Raji (cell line): Measurements from ENCODE around the gene ANOS1.

Experiments used
- POLR2A ChIP-seq: IDR thresholded peaks from 2 replicates; pipeline ENCODE4 v1.6.1; 2011; ENCODE audit warnings: low read depth, low read length, control low read depth; ENCODE audit not compliant: insufficient read depth

Gene ANOS1

DNA sequence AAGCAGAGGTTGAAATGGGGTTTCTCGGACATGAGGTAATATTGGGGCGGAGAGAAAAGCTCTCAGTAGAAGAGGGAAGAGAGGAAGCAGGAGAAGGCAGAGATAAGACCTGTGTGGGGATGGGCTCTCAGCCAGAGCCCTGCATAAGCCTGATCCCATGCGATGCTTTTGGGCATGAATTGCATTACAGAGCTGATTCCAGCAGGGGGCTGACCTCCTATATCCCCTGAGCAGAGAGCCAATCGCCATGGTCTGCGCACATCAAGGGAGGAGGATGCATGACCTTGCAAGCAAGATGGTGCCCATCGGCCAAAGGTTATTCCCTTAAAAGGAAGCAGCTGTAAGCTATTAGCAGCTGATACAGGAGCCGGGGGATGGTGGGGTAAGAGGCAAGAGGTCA, 7.6 kb downstream of the ANOS1 start:
- no peak for TF ChIP-seq POLR2A

DNA sequence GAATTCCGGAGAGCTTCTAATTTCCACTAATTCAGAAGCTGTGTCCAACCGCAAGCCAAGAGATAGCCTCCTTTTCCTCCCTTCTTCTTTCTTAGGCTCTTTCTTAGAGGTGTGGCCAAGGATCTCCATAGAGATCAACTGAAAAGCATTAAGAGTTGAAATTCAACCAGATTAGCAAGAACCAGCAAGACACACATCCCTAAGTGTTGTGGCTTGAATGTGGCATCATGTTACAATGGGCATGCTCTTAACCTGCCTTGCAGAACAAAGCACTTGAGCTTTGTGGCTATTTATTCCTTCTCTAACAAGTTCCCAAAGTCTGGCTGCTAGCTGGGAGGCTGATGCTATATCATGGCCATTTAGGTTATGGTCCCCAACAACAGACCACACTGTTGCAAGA, 10.4 kb downstream of the ANOS1 start:
- no peak for TF ChIP-seq POLR2A

DNA sequence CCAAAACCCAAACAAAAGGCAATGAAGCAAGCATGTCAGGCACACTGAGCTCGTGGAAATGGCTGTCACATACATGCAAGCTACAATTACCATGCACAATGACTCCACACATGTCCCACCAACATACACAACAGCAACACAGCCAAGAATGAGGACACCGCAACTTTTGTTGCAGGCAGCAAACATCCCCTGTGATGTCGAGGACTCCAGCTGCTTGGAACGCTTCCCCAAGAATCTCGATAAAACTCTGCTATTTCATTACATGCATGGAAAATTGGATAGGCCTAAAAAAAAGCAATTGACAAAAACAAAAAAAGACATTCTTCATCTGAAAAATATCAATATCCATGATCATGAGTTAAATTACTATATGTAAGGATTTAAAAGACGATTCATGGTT, 11.8 kb downstream of the ANOS1 start:
- TF ChIP-seq POLR2A = no peak

DNA sequence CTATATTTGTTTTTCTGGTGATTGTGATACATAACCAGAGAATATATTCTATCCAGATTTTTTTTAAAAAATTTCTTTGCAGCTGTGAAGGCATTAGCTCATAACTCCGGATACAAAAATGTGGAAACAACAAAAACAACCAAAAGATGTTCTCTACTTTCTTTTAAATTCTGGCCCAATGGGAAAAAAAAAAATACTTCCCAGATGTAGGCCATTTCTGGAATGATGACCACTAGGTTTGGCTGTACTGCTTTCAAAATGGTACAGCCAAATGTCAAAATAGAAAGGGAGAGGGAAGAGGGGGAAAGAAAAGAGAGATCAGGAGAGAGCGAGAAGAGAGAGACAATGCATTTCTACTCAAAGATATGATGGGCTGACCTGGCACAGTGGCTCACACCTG, 14.6 kb downstream of the ANOS1 start:
- no peak for TF ChIP-seq POLR2A

DNA sequence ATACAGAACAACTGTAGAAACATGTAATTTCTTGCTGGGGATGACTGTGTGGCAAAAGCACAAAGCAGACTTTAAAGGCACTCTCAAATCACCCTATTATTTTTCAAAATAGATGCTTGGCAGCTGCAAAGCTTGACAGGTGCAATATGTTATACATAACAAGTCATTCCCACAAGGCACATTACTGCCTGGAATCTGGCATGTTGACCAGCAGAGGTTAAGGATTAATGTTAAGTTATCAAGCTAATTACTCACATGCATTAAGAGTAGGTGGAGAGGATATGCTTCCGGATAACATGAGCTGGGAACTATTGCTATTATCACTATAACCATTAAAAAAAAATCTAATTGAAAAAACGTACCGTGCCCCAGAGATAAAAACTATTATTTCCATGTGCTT, 17.8 kb downstream of the ANOS1 start:
- no peak for TF ChIP-seq POLR2A

DNA sequence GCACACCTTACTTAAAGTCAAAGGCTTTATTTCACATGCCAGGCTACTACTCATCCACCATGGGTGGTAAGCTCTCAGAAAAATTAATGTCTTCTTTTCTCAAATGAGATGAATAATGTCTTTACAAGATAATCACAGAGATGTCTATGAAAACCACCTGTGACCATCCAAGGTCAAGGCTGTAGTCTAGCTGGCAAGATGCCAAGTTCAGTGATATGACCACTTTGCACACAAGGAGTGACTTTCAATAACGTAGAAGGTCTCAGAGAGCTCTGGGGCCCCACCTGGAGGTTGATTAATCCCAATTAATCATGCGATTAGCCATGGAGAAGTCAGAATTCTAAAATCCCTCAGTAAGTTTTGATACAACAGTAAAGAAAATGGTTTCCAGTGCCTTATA, 20.5 kb downstream of the ANOS1 start:
- no peak for TF ChIP-seq POLR2A

DNA sequence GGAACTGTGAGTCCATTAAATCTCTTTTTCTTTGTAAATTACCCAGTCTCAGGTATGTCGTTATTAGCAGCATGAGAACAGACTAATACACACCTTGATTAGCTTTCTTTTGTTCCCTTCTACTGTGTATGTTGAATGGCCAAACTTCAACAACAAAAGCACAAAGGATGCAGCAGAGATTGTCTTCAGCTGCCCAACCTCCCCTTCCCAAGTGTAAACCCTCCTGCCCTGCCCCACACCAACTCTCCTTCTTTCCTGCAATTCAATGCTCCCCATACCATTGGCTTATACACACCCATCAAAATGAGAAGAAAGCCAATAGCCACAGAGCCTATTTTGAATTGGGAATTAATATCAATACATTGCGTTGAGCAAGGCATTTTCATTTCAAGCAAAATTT, 27.8 kb downstream of the ANOS1 start:
- no peak for TF ChIP-seq POLR2A

DNA sequence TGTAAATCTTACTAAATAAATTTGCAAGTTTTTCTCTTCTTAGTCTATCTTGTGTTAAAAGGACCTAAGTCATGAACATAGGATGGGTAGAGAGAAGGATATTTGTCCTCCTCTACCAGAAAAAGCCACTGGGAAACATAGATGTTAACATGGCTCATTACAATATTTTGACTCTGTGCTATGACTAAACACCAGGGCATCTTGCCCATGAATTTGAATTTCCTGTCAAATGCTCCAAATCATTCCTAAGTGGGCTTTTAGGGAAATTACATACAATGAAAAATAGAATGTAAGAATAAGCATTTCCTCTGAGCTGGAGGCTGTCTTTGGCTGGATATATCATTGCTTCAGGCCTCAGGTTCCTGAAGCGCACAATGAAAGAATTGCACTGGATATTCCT, 39.1 kb downstream of the ANOS1 start:
- no peak for TF ChIP-seq POLR2A

DNA sequence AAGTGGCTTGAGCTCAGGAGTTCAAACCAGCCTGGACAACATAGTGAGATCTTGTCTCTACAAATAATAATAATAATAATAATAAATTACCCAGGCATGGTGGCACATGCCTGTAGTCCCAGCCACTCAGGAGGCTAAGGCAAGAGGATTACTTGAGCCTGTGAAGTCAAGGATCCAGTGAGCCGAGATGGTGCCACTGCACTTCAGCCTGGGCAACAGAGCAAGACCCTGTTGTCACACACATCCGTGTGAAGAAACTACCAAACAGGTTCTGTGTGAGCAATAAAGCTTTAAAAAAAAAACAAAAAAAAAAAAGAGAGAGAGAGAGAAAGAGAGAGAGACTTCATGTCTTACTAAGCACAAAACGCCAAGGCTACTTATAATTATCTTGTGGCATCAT, 42.5 kb downstream of the ANOS1 start:
- no peak for TF ChIP-seq POLR2A

DNA sequence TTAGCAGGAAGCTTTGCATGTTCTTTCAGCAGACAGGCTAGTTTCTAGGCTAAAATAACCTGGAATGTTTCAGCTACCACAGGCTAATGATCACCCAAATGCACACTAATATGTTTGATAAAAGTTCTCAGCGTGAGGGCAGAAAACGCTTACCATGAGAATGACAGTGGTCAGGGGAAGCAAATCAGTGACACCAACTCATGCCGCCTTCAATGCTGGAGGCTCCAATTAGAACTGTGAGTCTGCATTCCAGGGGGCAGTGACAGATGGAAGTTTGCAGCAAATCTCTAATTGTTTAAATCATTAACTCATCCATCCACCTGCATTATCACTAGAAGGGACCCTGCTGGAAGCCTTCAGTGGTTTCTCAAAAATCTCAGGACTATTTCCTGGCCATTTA, 43.2 kb downstream of the ANOS1 start:
- TF ChIP-seq POLR2A = no peak

DNA sequence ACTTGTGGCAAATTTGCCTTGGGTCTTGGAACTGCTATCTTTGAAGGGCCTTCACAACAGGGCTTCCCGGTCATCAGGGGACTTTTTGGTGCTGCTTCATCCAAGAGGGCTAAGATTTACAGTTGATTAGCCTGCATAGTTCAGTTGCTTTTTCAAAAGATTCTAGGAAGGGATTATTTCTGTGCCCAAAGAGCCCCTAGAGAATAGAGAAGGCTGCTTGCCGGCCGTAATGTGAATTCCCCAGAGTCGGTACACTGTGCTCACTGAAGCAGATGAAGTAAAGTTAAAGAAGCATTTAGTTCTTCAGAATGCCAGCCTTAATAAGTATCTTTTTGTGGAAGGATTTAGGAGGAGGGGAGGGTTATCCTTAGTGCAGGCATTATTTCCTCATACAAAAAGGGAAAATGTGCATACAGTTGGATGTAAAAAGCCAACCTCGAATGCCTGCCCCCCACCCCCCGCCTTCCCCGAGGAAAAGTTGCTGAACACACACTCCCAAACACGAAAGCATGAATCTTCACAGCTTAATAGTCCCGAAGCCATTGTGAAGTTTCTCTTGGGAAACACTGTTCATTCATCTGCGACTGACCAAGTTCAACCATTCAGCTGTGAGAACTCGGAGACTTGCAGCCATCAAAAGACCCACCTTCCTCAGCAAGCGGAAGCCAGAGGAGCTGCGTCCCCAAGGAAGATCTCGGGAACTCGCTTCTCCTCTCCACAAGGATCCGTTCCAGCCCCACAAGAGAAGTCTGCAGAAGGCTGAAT, 47.6 kb downstream of the ANOS1 start:
- TF ChIP-seq POLR2A = no peak

DNA sequence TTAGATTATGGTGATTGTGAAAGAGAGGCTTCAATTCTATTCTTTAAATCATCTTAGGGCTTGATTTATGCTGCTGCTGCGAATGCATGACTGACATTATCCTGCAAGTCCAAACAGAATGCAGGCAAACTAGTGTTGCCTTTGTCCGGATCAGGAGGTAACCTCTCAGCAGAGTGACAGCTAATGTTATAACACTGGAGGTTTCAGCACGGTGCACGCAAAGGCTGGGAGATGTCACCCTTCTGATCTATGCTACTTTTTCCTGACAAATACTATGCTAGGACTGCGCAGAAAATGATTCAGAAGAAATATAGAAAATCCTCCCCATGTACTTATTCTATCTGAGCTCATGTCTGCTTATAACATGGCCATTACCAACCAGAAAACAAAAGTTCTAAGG, 48.2 kb downstream of the ANOS1 start:
- TF ChIP-seq POLR2A = no peak

DNA sequence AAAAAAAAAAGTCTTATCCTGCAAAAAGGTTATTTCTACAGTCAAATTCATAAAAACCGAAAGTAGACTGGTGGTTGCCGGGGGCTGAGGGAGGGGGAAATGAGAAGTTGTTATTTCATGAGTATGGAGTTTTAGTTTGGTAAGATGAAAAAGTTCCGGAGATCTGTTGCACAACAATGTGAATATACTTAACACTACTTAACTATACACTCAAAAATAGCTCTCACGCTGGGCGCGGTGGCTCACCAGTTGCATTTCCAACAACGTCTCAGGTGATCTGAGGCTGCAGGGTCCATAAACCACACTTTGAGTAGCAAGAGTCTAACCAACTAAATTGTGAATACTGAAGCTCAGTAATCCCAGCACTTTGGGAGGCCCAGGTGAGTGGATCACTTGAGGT, 52.4 kb downstream of the ANOS1 start:
- TF ChIP-seq POLR2A = no peak

DNA sequence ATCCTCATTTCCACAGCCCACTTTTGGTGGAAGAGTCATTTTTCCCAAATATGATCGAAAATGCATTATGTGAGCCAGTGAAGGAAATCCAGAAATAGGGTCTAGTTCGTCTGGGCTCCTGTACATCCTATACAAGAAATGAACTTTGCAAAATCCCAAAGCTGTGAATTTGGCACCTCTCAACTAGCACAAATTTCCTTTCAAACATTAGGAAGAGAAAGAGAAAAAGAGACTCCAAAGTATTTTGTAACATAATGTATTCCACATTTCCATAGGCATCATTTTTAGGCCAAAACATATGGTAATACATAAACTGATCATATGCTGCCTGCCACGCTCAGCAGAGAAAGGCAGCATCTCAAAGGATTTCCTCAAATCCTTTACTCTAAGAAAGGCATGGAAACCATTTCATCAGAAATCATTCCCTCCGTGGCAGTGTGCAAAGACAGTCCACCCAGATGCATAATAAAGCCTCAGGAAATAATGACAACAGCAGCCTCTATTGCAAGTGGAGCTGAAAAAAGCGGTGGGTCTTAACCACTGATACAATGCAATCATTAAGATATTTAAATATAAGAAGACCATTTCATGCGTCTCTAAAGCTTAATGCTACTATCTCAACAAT, 56.8 kb downstream of the ANOS1 start:
- TF ChIP-seq POLR2A = no peak

DNA sequence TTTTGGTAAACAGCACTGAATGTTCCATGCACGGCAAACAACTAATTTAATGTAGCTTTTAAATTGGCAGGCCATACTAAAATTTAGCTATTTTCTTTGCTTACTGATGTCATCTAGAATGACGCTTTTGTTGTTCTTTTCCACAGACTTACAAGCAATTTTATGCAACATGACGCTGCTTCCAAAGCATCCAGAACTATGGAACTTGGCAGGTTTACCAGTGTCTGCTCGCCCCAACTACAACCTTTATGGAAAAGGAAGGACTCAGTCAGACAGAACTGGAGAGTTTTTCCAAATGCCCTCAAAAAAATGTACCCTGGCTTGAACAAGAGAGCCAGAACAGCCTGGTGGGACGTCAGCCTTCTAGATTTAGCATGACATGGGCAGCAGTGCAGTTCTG, 58.7 kb downstream of the ANOS1 start:
- TF ChIP-seq POLR2A = no peak

DNA sequence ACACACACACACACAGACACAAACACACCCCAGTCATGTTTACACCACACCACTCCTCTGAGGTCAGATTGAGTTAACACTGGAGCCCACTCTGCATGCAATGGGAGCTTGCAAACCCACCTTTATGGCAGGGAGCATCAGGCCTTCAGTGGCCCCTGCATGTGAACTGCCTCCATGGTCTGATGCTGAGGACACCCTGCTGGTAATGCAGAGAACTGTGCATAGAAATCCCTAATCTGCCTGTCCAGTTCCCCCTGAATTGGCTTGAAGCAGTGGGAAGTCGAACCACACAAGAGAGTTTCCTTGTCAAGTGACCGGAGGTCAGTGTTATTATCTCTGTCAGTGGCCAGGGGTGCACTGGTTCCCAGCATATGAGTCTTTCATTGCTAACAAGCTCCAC, 59.8 kb downstream of the ANOS1 start:
- TF ChIP-seq POLR2A = no peak

DNA sequence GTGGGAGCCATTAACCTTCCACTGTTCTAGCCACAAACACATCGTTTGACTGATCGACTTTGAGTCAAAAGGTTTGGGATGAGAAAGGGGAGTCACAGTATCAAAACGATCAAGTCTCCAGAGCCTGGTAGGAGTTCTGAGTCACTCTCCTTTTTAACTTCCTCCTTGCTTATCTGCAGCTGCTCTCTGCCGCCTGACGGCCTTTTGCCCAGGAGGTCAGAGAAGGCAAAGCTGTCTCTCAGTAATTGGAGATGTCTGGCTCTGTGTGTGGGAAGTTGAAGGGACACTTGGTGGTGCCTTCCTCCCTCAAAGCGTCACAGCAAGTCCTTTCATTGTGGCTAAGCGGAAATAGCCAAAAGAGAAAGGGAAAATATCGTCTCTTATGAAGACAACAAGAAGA, 63.1 kb downstream of the ANOS1 start:
- no peak for TF ChIP-seq POLR2A

DNA sequence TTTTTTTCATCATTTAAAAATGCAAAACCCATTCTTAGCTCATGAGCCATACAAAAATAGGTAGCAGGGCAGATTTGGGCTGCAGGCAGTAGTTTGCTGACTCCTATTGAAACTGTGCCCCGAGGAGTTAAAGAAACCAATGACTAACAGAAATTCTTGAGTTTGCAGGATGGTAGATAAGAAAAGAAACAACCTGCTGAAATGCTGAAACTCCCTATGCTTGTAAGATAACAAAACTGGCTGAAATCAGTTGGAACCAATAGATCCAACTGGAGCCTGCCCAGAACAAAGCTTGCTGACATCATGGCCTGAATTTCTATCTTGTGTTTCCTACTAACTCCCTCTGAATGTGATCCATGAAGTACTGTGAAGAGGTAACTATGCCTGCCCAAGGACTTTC, 68.6 kb downstream of the ANOS1 start:
- TF ChIP-seq POLR2A = no peak

DNA sequence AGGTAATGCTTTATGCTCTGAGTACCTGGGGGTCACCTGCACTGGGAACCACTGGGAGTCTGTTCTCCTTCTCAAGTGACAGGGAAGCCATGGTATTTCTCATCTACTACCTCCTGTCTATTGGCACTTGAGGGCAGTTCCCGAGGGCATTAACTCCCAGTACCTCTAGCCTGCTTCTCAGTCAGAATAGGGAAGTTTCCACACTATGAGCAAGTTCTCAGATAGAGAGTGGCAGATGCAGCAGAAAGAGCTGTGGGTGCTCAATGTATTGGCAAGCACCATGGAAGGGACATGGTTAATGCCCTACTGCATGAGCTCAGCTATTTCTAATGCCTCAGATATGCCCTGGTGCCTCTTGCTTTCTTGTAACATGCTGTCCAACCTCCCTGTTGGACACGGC, 74.1 kb downstream of the ANOS1 start:
- TF ChIP-seq POLR2A = no peak
